GM18505 (cell line): ENCODE data around the gene WASF2.

Experiments
- ATAC-seq: cut with Tn5 transposase; IDR thresholded peaks from one replicate; pipeline ENCODE4 v1.9.1; 2021; ENCODE audit not compliant: unreplicated experiment
- POLR2A ChIP-seq: IDR thresholded peaks from 4 replicates; pipeline ENCODE4 v1.6.1; 2011; ENCODE audit warnings: borderline replicate concordance; ENCODE audit not compliant: insufficient read depth, insufficient read length; ENCODE audit errors: extremely low read depth

WASF2 gene

GRCh38 chr1:27365372-27366112, 124.4 kb downstream of the WASF2 start:
- peak; percentile 26 for TF ChIP-seq POLR2A
- ATAC-seq: no peak

- TF ChIP-seq POLR2A: no peak
- ATAC-seq: no peak
Measured at GRCh38 chr1:27364696-27365371, 125.1 kb downstream of the WASF2 start.

GRCh38 chr1:27363766-27364695, 125.9 kb downstream of the WASF2 start:
- no peak for ATAC-seq
- no peak for TF ChIP-seq POLR2A

- TF ChIP-seq POLR2A: no peak
- no peak for ATAC-seq
Measured at GRCh38 chr1:27361553-27361952, 128.4 kb downstream of the WASF2 start.

GRCh38 chr1:27361044-27361402, 128.9 kb downstream of the WASF2 start:
- no peak for ATAC-seq
- no peak for TF ChIP-seq POLR2A

- TF ChIP-seq POLR2A: no peak
- no peak for ATAC-seq
Measured at GRCh38 chr1:27360159-27361043, 129.6 kb downstream of the WASF2 start.

- TF ChIP-seq POLR2A: no peak
- ATAC-seq: no peak
Measured at GRCh38 chr1:27359822-27360158, 130.2 kb downstream of the WASF2 start.

GRCh38 chr1:27358928-27359313, 131.0 kb downstream of the WASF2 start:
- no peak for TF ChIP-seq POLR2A
- no peak for ATAC-seq

- no peak for TF ChIP-seq POLR2A
- no peak for ATAC-seq
Measured at GRCh38 chr1:27358038-27358927, 131.7 kb downstream of the WASF2 start.

- ATAC-seq: no peak
- no peak for TF ChIP-seq POLR2A
Measured at GRCh38 chr1:27357281-27358037, 132.5 kb downstream of the WASF2 start.

- ATAC-seq: no peak
- no peak for TF ChIP-seq POLR2A
Measured at GRCh38 chr1:27356619-27357280, 133.2 kb downstream of the WASF2 start.
